ENCODE results near the gene SEMA7A.

DNA sequence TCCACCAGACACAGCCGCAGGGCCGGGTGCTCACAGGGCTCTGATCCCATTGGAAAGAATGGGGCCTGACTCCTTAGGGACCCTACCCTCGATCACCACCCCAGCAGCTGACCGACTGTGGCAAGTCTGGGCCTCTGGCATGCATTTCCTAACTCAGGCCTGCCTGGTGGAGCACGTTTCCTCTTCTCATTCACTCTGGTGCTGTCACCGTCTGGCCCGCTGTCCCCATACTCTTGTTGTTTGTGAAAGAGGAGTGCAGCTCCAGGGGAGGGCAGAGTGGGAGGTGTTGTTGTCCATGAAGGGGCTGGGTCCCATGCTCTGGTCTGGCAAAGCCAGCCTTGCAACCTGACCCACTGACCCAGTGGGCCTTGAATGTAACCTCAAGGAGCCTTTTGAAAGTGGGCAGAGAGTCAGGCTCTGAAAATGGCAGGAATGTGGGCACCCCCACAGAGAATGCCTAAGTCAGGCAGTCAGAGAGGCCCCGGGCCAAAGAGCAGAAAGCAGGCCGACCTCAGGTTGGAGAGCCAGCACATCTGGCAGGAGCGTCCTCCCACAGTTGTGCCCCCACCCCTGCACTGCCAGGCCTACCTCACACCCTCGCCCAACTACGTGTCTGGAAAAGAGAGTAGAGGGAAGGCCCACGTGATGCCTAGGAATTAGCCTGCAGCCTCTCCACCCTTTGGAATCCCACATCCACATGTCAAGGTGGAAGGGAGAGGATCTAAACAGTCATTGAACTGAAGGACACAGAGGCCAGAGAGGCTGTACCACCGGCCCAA, 10.9 kb downstream of the SEMA7A start:
- TF ChIP-seq, protein P1, sequence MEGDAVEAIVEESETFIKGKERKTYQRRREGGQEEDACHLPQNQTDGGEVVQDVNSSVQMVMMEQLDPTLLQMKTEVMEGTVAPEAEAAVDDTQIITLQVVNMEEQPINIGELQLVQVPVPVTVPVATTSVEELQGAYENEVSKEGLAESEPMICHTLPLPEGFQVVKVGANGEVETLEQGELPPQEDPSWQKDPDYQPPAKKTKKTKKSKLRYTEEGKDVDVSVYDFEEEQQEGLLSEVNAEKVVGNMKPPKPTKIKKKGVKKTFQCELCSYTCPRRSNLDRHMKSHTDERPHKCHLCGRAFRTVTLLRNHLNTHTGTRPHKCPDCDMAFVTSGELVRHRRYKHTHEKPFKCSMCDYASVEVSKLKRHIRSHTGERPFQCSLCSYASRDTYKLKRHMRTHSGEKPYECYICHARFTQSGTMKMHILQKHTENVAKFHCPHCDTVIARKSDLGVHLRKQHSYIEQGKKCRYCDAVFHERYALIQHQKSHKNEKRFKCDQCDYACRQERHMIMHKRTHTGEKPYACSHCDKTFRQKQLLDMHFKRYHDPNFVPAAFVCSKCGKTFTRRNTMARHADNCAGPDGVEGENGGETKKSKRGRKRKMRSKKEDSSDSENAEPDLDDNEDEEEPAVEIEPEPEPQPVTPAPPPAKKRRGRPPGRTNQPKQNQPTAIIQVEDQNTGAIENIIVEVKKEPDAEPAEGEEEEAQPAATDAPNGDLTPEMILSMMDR (IDR thresholded peaks at IDR 0.05; ENCODE audit: insufficient read depth, low read length, poor library complexity, severe bottlenecking), result no peak
- no peak for TF ChIP-seq EZH2phosphoT487 (conservative IDR thresholded peaks at IDR 0.05; ENCODE audit: low read length)
